Stimulated activated CD4-positive, alpha-beta T cell treated with anti-CD3 and anti-CD28 coated beads, Interleukin-12 subunit alpha, Interleukin-12 subunit beta, amount 100 ng/mL, for 24 hours (primary cell): Measurements from ENCODE around the gene HTR3C.
"Not testable (repeated sequence)": the region's sequence is repeated elsewhere in the genome, so short reads cannot be mapped to it uniquely, and the experiment has no call there.

Source experiments
- DNase-seq, 2 experiments: peaks; one replicate each; pipeline ENCODE4 v3.0.0-alpha.2; 2020; ENCODE audit warnings: low read depth in 2 of 2

HTR3C gene

GRCh38 chr3:184030536-184030935, 22.3 kb upstream of the HTR3C start:
- DNase-seq, result no peak

GRCh38 chr3:184031187-184031792, 21.6 kb upstream of the HTR3C start, which contains the start of gene HTR3D:
TSS of gene HTR3D (plus strand) at chr3:184031742. CDS start at chr3:184031742, 0 bp downstream.
- no peak for DNase-seq

- no peak for DNase-seq
These were observed 15.0 kb upstream of the HTR3C start for GRCh38 chr3:184037816-184038215.

- DNase-seq, result not testable (repeated sequence)
These were observed 14.5 kb upstream of the HTR3C start for GRCh38 chr3:184038307-184038706.

GRCh38 chr3:184039414-184039813, 13.4 kb upstream of the HTR3C start:
- DNase-seq, result no peak

GRCh38 chr3:184040010-184040409, 12.8 kb upstream of the HTR3C start:
- DNase-seq, result no peak

- no peak for DNase-seq
These were observed 10.2 kb upstream of the HTR3C start for GRCh38 chr3:184042617-184043016.

GRCh38 chr3:184045995-184046394, 6.9 kb upstream of the HTR3C start:
- no peak for DNase-seq

- DNase-seq, result no peak
These were observed 2.5 kb upstream of the HTR3C start for GRCh38 chr3:184050217-184050847.

- DNase-seq, result no peak
These were observed 5.2 kb downstream of the HTR3C start for GRCh38 chr3:184058029-184058428.

- DNase-seq, result no peak
These were observed 6.6 kb downstream of the HTR3C start for GRCh38 chr3:184059424-184059823.

GRCh38 chr3:184062637-184063036, 9.8 kb downstream of the HTR3C start:
- DNase-seq, result no peak

- no peak for DNase-seq
These were observed 13.4 kb downstream of the HTR3C start for GRCh38 chr3:184066211-184066610.

- no peak for DNase-seq
These were observed 14.8 kb downstream of the HTR3C start for GRCh38 chr3:184067573-184068055.

GRCh38 chr3:184068344-184068743, 15.5 kb downstream of the HTR3C start:
- DNase-seq, result no peak

- DNase-seq, result not testable (repeated sequence)
These were observed 18.3 kb downstream of the HTR3C start for GRCh38 chr3:184071142-184071541.

GRCh38 chr3:184073621-184074020, 20.8 kb downstream of the HTR3C start:
- no peak for DNase-seq

- DNase-seq, result no peak
These were observed 23.1 kb downstream of the HTR3C start for GRCh38 chr3:184075901-184076300.

GRCh38 chr3:184077881-184078280, 25.0 kb downstream of the HTR3C start:
- DNase-seq, result no peak

- DNase-seq, result no peak
These were observed 26.0 kb downstream of the HTR3C start for GRCh38 chr3:184078851-184079250.

GRCh38 chr3:184081116-184081830, 28.4 kb downstream of the HTR3C start:
- DNase-seq, result no peak

- no peak for DNase-seq
These were observed 29.2 kb downstream of the HTR3C start for GRCh38 chr3:184082034-184082433.

- no peak for DNase-seq
These were observed 29.6 kb downstream of the HTR3C start for GRCh38 chr3:184082465-184082864.
